Measurements from ENCODE around the gene ATXN10.

DNA sequence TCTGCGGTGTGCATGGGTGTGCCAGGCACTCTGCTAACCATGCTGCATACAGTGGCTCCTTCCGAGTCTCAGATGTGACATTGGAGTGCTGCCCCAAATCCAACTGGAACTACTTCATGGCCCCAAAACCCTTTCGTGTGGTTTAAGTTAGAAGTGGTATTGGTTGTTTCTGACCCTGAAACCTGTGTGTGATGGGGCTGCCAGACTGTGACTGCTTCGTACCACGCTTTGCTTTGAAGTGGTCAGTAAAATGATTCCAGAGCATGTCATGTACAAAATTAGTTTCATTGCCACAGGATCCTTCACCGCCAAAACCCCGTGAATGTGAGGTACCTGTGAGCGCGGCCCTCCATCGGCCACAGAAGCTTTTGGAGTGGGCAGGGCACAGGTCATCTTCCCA is 163.2 kb downstream of the ATXN10 start:
- TF ChIP-seq EZH2 (IDR thresholded peaks at IDR 0.05; ENCODE audit: borderline replicate concordance, low read length) = no peak
- TF ChIP-seq, protein P1, sequence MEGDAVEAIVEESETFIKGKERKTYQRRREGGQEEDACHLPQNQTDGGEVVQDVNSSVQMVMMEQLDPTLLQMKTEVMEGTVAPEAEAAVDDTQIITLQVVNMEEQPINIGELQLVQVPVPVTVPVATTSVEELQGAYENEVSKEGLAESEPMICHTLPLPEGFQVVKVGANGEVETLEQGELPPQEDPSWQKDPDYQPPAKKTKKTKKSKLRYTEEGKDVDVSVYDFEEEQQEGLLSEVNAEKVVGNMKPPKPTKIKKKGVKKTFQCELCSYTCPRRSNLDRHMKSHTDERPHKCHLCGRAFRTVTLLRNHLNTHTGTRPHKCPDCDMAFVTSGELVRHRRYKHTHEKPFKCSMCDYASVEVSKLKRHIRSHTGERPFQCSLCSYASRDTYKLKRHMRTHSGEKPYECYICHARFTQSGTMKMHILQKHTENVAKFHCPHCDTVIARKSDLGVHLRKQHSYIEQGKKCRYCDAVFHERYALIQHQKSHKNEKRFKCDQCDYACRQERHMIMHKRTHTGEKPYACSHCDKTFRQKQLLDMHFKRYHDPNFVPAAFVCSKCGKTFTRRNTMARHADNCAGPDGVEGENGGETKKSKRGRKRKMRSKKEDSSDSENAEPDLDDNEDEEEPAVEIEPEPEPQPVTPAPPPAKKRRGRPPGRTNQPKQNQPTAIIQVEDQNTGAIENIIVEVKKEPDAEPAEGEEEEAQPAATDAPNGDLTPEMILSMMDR (IDR thresholded peaks at IDR 0.05; ENCODE audit: low read length) = no peak

Measured in OCI-LY1 (cell line).